HG03442 (cell line): ENCODE measurements around the gene DOCK10.

Source experiments
- ATAC-seq: cut with Tn5 transposase; IDR thresholded peaks from one replicate; pipeline ENCODE4 v1.9.1; 2021; ENCODE audit warnings: mild to moderate bottlenecking, moderate library complexity; ENCODE audit not compliant: unreplicated experiment

Gene DOCK10

DNA sequence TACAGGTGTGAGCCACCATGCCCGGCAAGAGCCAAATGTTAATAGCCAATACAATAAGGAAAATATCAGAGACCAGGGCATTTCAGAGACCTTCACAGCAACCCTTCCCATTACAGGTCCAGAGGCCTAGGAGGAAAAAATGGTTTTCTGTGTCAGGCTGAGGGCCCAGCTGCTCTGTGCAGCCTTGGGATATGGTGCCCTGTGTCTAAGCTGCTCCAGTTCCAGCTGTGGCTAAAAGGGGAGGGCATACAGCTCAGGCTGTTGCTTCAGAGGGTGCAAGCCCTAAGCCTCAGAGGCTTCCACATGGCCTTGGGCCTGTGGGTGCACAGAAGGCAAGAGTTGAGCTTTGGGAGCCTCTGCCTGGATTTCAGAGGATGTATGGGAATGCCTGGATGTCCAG is 306.0 kb downstream of the DOCK10 start:
- no peak for ATAC-seq

- no peak for ATAC-seq
Measured at GRCh38 chr2:224734949-224735348, 307.3 kb downstream of the DOCK10 start.

GRCh38 chr2:224731665-224732064 is 310.6 kb downstream of the DOCK10 start:
- ATAC-seq, result no peak

GRCh38 chr2:224729435-224729834 is 312.8 kb downstream of the DOCK10 start:
- ATAC-seq, result no peak

DNA sequence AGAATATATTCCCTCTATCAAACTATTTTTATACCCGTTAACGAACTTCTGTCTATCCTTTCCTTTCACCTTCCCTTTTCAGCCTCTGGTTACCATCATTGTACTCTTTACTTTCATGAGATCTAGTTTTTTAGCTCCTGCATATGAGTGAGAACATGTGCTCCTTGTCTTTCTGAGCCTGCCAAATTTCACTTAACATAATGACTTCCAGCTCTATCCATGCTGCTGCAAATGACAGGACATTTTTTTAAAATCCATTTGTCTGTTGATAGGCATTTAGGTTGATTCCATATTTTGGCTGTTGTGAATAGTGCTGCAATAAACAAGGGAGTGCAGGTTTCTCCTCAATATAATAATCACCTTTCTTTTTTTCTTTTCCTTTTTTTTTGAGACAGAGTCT is 317.9 kb downstream of the DOCK10 start:
- ATAC-seq, result no peak

DNA sequence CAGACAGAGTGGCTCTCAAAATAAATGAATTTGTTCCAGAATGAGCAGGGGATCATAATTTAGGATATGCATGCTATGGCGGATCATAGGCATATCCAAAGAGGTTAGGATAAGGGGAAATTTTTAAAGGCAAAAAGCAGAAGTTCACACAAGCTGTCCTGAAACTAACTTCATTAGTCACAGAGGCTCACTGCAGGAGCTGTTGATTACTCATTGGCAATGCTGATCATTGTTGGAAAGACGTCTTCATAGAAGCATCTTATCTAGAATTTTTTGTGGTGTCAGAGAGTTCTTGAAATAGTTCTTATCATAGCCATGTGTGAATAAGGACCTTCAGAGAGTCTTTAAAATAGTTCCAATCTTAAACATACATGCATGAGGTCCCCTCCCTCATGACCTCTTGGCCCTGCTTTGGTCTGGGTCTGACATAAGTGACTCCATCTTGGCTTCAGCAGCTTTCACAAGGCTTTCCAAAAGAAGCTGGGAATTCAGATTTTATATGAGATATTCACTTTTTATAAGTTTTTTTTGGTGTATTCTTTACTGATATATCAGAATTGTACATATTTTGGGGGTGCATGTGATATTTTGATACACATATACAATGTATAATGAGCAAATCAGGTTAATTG is 318.6 kb downstream of the DOCK10 start:
- ATAC-seq, result peak; percentile 96

- ATAC-seq, result no peak
Measured at GRCh38 chr2:224722770-224723169, 319.5 kb downstream of the DOCK10 start.

- ATAC-seq, result no peak
Measured at GRCh38 chr2:224722250-224722649, 320.0 kb downstream of the DOCK10 start.

GRCh38 chr2:224716921-224717320 is 325.3 kb downstream of the DOCK10 start:
- ATAC-seq, result no peak

- ATAC-seq, result no peak
Measured at GRCh38 chr2:224716201-224716600, 326.1 kb downstream of the DOCK10 start, which contains the start of gene CCDC195. Gene CCDC195, minus strand, starts transcription at chr2:224716365. Its CDS starts 0 bp downstream, at chr2:224716365.
